ENCODE data around the gene KIRREL2.

The KIRREL2 gene

DNA sequence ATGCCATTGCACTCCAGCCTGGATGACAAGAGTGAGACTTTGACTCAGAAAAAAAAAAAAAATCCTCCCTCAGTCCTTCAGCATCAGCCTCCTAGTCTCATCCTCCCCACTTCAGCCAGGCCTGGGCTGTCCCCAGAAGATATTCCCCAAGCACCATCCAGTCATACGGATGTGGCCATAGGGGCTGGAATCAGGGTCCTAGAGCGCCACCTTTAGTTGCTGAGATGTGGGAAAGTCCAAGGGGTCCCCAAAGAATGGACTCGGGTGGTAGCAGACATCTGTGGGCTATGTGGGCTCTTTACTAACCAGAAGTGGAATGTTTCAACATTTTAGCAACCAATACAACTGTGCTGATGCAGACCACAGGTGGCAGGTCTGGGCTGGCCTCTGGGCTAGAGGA is 54.5 kb downstream of the KIRREL2 start:
- Histone ChIP-seq H2AFZ (ENCODE audit: low read depth, low read length) (no peak overlapping the region), H3K79me2 (ENCODE audit: low read length) (no peaks in the 10 kb centered on the region), H3K4me2 (ENCODE audit: low read length) (no peak overlapping the region), H3K27ac (ENCODE audit: low read length) (no peak overlapping the region), H3K4me3 (ENCODE audit: low read length) (no peak overlapping the region), H3K36me3 (replicated peaks; ENCODE audit: low read depth, low read length) (no peaks in the 10 kb centered on the region), H3K27me3 (ENCODE audit: low read depth, low read length) (no peaks in the 10 kb centered on the region), H3K4me1 (ENCODE audit: low read length) (peaks cover 35% of the 10 kb centered on the region), H3K9me3 (ENCODE audit: insufficient read depth, low read length) (no peaks in the 10 kb centered on the region), H3K9ac (ENCODE audit: low read length) (no peak overlapping the region), H4K20me1 (ENCODE audit: insufficient read depth, low read length) (no peaks in the 10 kb centered on the region)
- peak; percentile 50 for TF ChIP-seq CTCF (IDR thresholded peaks at IDR 0.05; ENCODE audit: low read depth, low read length)
- TF ChIP-seq EZH2phosphoT487 (IDR thresholded peaks at IDR 0.05; ENCODE audit: low read depth) = no peak

GRCh38 chr19:35911790-35912189 is 55.1 kb downstream of the KIRREL2 start:
- no peaks in the 10 kb centered on the region for H3K36me3 ChIP-seq (replicated peaks; ENCODE audit: low read depth, low read length)
- no peak overlapping the region for H3K4me2 ChIP-seq (ENCODE audit: low read length)
- H3K79me2 ChIP-seq (ENCODE audit: low read length) = no peaks in the 10 kb centered on the region
- H3K27ac ChIP-seq (ENCODE audit: low read length) = no peak overlapping the region
- no peak overlapping the region for H3K9ac ChIP-seq (ENCODE audit: low read length)
- H3K4me1 ChIP-seq (ENCODE audit: low read length) = peaks cover 35% of the 10 kb centered on the region
- no peak overlapping the region for H3K4me3 ChIP-seq (ENCODE audit: low read length)
- no peaks in the 10 kb centered on the region for H3K9me3 ChIP-seq (ENCODE audit: insufficient read depth, low read length)
- no peaks in the 10 kb centered on the region for H3K27me3 ChIP-seq (ENCODE audit: low read depth, low read length)
- TF ChIP-seq EZH2phosphoT487 (IDR thresholded peaks at IDR 0.05; ENCODE audit: low read depth) = no peak
- no peak for TF ChIP-seq CTCF (IDR thresholded peaks at IDR 0.05; ENCODE audit: low read depth, low read length)
- H4K20me1 ChIP-seq (ENCODE audit: insufficient read depth, low read length) = no peaks in the 10 kb centered on the region
- H2AFZ ChIP-seq (ENCODE audit: low read depth, low read length) = no peak overlapping the region

DNA sequence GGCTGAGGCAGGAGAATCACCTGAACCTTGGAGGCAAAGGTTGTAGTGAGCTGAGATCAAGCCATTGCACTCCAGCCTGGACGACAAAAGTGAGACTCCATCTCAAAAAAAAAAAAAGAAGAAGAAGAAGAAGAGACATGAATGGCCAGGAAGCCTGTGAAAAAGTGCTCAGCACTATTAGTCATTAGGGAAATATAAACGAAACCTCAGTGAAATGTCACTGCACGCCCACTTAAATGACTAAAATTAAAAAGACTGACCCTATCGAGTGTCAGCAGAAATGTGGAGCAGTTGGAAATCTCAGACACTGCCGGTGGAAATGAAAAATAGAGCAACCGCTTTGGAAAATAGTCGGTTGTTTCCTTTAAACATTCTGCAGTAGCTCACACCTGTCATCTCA is 56.9 kb downstream of the KIRREL2 start:
- peak overlapping the region; percentile 20; the same call in 1 of the 2 replicates for H2AFZ ChIP-seq (ENCODE audit: low read depth, low read length)
- peak overlapping the region; percentile 54 for H3K4me2 ChIP-seq (ENCODE audit: low read length)
- H3K27me3 ChIP-seq (ENCODE audit: low read depth, low read length) = no peaks in the 10 kb centered on the region
- H3K4me3 ChIP-seq (ENCODE audit: low read length) = no peak overlapping the region
- H3K27ac ChIP-seq (ENCODE audit: low read length) = no peak overlapping the region
- no peaks in the 10 kb centered on the region for H3K36me3 ChIP-seq (replicated peaks; ENCODE audit: low read depth, low read length)
- TF ChIP-seq EZH2phosphoT487 (IDR thresholded peaks at IDR 0.05; ENCODE audit: low read depth) (no peak), CTCF (IDR thresholded peaks at IDR 0.05; ENCODE audit: low read depth, low read length) (no peak)
- H3K4me1 ChIP-seq (ENCODE audit: low read length) = peaks cover 34% of the 10 kb centered on the region
- no peak overlapping the region for H3K9ac ChIP-seq (ENCODE audit: low read length)
- no peaks in the 10 kb centered on the region for H4K20me1 ChIP-seq (ENCODE audit: insufficient read depth, low read length)
- no peaks in the 10 kb centered on the region for H3K79me2 ChIP-seq (ENCODE audit: low read length)
- H3K9me3 ChIP-seq (ENCODE audit: insufficient read depth, low read length) = no peaks in the 10 kb centered on the region

DNA sequence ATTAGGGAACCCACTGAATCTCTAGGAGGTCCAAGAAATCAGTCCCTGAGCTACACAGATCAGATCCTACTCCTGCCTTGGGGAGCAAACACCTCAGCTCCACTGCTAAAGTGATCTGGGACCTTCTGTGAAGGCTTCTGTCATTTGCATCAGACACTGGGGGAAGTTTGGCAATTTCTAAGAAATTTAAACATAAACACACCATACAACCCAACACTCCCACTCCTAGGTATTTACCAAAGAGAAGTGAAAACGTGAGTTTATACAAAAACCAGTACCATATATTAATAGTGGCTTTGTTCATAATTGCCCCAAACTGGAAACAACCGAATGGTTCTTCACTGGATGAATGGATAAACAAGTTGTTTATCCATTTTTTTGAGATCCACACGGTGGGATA is 58.7 kb downstream of the KIRREL2 start:
- no peaks in the 10 kb centered on the region for H3K27me3 ChIP-seq (ENCODE audit: low read depth, low read length)
- H3K4me1 ChIP-seq (ENCODE audit: low read length) = peaks cover 17% of the 10 kb centered on the region
- no peaks in the 10 kb centered on the region for H3K79me2 ChIP-seq (ENCODE audit: low read length)
- H3K9me3 ChIP-seq (ENCODE audit: insufficient read depth, low read length) = no peaks in the 10 kb centered on the region
- TF ChIP-seq EZH2phosphoT487 (IDR thresholded peaks at IDR 0.05; ENCODE audit: low read depth) (no peak), CTCF (IDR thresholded peaks at IDR 0.05; ENCODE audit: low read depth, low read length) (no peak)
- no peaks in the 10 kb centered on the region for H4K20me1 ChIP-seq (ENCODE audit: insufficient read depth, low read length)
- no peak overlapping the region for H3K27ac ChIP-seq (ENCODE audit: low read length)
- H3K9ac ChIP-seq (ENCODE audit: low read length) = no peak overlapping the region
- H3K4me3 ChIP-seq (ENCODE audit: low read length) = no peak overlapping the region
- H3K36me3 ChIP-seq (replicated peaks; ENCODE audit: low read depth, low read length) = no peaks in the 10 kb centered on the region
- peak overlapping the region; percentile 19; the same call in 1 of the 2 replicates for H3K4me2 ChIP-seq (ENCODE audit: low read length)
- no peak overlapping the region for H2AFZ ChIP-seq (ENCODE audit: low read depth, low read length)
